PC-9 (cell line): Measurements from ENCODE around the gene C13orf42. TPM values are rescaled to one million over a fixed set of nuclear protein-coding genes. Genes with fewer than 3 reads are reported as not detected.

Experiments
- BruUV-seq: library from RNA; stranded (reverse); fragments of 400-500 nt; replicated peaks from 2 replicates; lab custom pipeline; 2021; lab: Mats Ljungman, UMichigan
- CTCF ChIA-PET: fragments of 300-600 bp; sonication (Branson Sonifier 250); formaldehyde crosslinking; loops from one replicate; lab custom pipeline; 2022; ENCODE audit warnings: antibody characterized with exemption; lab: Charles Lee
- POLR2A ChIA-PET: fragments of 300-600 bp; sonication (Branson Sonifier 250); formaldehyde crosslinking; loops from one replicate; lab custom pipeline; 2022; ENCODE audit warnings: antibody characterized with exemption; ENCODE audit not compliant: unreplicated experiment; lab: Charles Lee
- DNase-seq, 2 experiments: peaks; one replicate each; pipeline versions ENCODE4 v3.0.0 to v3.0.0-alpha.2; 2015 to 2022; ENCODE audit warnings: mixed read lengths in 1 of 2
- H2AFZ ChIP-seq: fragments of 200-600 bp; sonication (generic); 2 replicates; pipeline ENCODE4 v1.8.1; 2017; ENCODE audit warnings: antibody characterized with exemption
- H3F3A ChIP-seq: fragments of 200-600 bp; sonication (generic); 2 replicates; pipeline ENCODE4 v1.8.1; 2017; ENCODE audit warnings: antibody characterized with exemption, mild to moderate bottlenecking, low read depth; ENCODE audit not compliant: insufficient read depth
- H3K27ac ChIP-seq: fragments of 200-600 bp; sonication (generic); 2 replicates; pipeline ENCODE4 v1.6.1; 2016; ENCODE audit warnings: mixed run types
- H3K27me3 ChIP-seq: fragments of 200-600 bp; sonication (generic); 2 replicates; pipeline ENCODE4 v1.6.1; 2016; ENCODE audit warnings: low read depth, mixed run types; ENCODE audit not compliant: insufficient read depth
- H3K36me3 ChIP-seq: fragments of 200-600 bp; sonication (generic); 2 replicates; pipeline ENCODE4 v1.6.1; 2016; ENCODE audit warnings: low read depth, mixed run types
- H3K4me1 ChIP-seq: fragments of 200-600 bp; sonication (generic); replicated peaks from 2 replicates; pipeline ENCODE4 v1.6.1; 2016; ENCODE audit warnings: mixed run types; ENCODE audit not compliant: insufficient read depth
- H3K4me2 ChIP-seq: fragments of 200-600 bp; sonication (generic); 2 replicates; pipeline ENCODE4 v1.6.1; 2017; ENCODE audit warnings: mixed run types
- H3K4me3 ChIP-seq: fragments of 200-600 bp; sonication (generic); 2 replicates; pipeline ENCODE4 v1.6.1; 2016; ENCODE audit warnings: mixed run types
- H3K79me2 ChIP-seq: fragments of 200-600 bp; sonication (generic); 2 replicates; pipeline ENCODE4 v1.6.1; 2017; ENCODE audit warnings: low read depth, mixed run types
- H3K9me2 ChIP-seq: fragments of 200-600 bp; sonication (generic); 2 replicates; pipeline ENCODE4 v1.8.1; 2017; ENCODE audit warnings: mild to moderate bottlenecking; ENCODE audit not compliant: insufficient read depth
- H3K9me3 ChIP-seq: fragments of 200-600 bp; sonication (generic); 2 replicates; pipeline ENCODE4 v1.8.1; 2016; ENCODE audit warnings: low read depth; ENCODE audit not compliant: insufficient read depth
- H4K20me1 ChIP-seq: fragments of 200-600 bp; sonication (generic); 2 replicates; pipeline ENCODE4 v1.8.1; 2017; ENCODE audit not compliant: insufficient read depth
- CTCF ChIP-seq: fragments of 200-600 bp; sonication (generic); conservative IDR thresholded peaks from 2 replicates; pipeline ENCODE4 v1.6.1; 2017; ENCODE audit warnings: mixed run types, antibody characterized with exemption, mild to moderate bottlenecking, moderate library complexity
- EZH2 ChIP-seq: fragments of 200-600 bp; sonication (generic); IDR thresholded peaks from 2 replicates; pipeline ENCODE4 v1.8.0; 2017; ENCODE audit warnings: antibody characterized with exemption, low read depth
- intact Hi-C: fragments of 100-400 bp; cut with micrococcal nuclease; formaldehyde crosslinking; loops from one replicate; pipeline ENCODE4 v1.10.0; 2022; ENCODE audit not compliant: unreplicated experiment
- total RNA-seq: library from RNA; stranded (reverse); gene quantifications from 2 replicates; pipeline ENCODE4 v1.2.3, GENCODE V29; 2021

C13orf42 gene
- total RNA-seq, 1 experiment from 2014 or later = not detected

- DNase-seq = no peak
- no peaks in the 10 kb centered on the region for H3K79me2 ChIP-seq
- no peak for TF ChIP-seq CTCF
- no peak for TF ChIP-seq EZH2
- no peak overlapping the region for H3K4me2 ChIP-seq
- POLR2A ChIA-PET = no interaction called here
- H3F3A ChIP-seq = no peaks in the 10 kb centered on the region
- no TSS peak for BruUV-seq
- H4K20me1 ChIP-seq = no peaks in the 10 kb centered on the region
- peaks cover 6% of the 10 kb centered on the region; the same call in 1 of the 2 replicates for H3K9me3 ChIP-seq
- CTCF ChIA-PET = no interaction called here
- no peaks in the 10 kb centered on the region for H3K36me3 ChIP-seq
- H3K9me2 ChIP-seq = no peaks in the 10 kb centered on the region; the same call in 1 of the 2 replicates
- H3K4me1 ChIP-seq = no peaks in the 10 kb centered on the region
- intact Hi-C loops = no loop called here
- H3K4me3 ChIP-seq = no peak overlapping the region
- no peak overlapping the region for H3K27ac ChIP-seq
- peaks cover 13% of the 10 kb centered on the region for H3K27me3 ChIP-seq
- H2AFZ ChIP-seq = no peak overlapping the region
Observed at GRCh38 chr13:51134763-51135365, 23.8 kb upstream of the C13orf42 start.

- BruUV-seq = no TSS peak
- TF ChIP-seq EZH2 (no peak), CTCF (no peak)
- no peak overlapping the region for H2AFZ ChIP-seq
Observed at GRCh38 chr13:51130348-51130747, 19.3 kb upstream of the C13orf42 start.

GRCh38 chr13:51125495-51126226, 14.6 kb upstream of the C13orf42 start:
- peaks cover 6% of the 10 kb centered on the region; the same call in 1 of the 2 replicates for H3K9me3 ChIP-seq
- no TSS peak for BruUV-seq
- ChIA-PET POLR2A (interaction anchor here (0.5 to 0.6 kb wide), 2 partner anchors 327 to 707 kb away, joined by 3 to 20 read pairs; partner anchors contain the start of gene INTS6), CTCF (interaction anchor here (0.6 to 2.1 kb wide), 6 partner anchors 17 to 1227 kb away, joined by 3 to 21 read pairs (median 6); no protein-coding TSS in a partner anchor)
- DNase-seq = peak in 1 of 2 experiments; percentile 41
- intact Hi-C loops = loop anchor here (1.0 to 5.0 kb wide), 3 partner anchors 161 to 1003 kb away; partner anchors contain the start of genes DHRS12 and NEK5
- TF ChIP-seq CTCF (peak; percentile 78), EZH2 (no peak)
- H3K4me1 ChIP-seq = no peaks in the 10 kb centered on the region
- no peaks in the 10 kb centered on the region for H4K20me1 ChIP-seq
- peaks cover 19% of the 10 kb centered on the region; the same call in 1 of the 2 replicates for H3K27me3 ChIP-seq
- no peaks in the 10 kb centered on the region for H3K79me2 ChIP-seq
- H3K9me2 ChIP-seq = no peaks in the 10 kb centered on the region
- no peak overlapping the region for H2AFZ ChIP-seq
- no peaks in the 10 kb centered on the region for H3K36me3 ChIP-seq
- H3K4me3 ChIP-seq = no peak overlapping the region
- no peaks in the 10 kb centered on the region for H3F3A ChIP-seq
- H3K4me2 ChIP-seq = no peak overlapping the region
- no peak overlapping the region for H3K27ac ChIP-seq

More at GRCh38 chr13:51130348-51130747, 19.3 kb upstream of the C13orf42 start:
- no peak overlapping the region for H3K4me2 ChIP-seq
- H3K27ac ChIP-seq = no peak overlapping the region
- H3K4me1 ChIP-seq = no peaks in the 10 kb centered on the region
- H3K9me3 ChIP-seq = peaks cover 6% of the 10 kb centered on the region; the same call in 1 of the 2 replicates
- H3F3A ChIP-seq = no peaks in the 10 kb centered on the region
- CTCF ChIA-PET = no interaction called here
- DNase-seq = no peak
- no peaks in the 10 kb centered on the region; the same call in 1 of the 2 replicates for H3K27me3 ChIP-seq
- intact Hi-C loops = no loop called here
- POLR2A ChIA-PET = no interaction called here
- no peak overlapping the region for H3K4me3 ChIP-seq
- H4K20me1 ChIP-seq = no peaks in the 10 kb centered on the region
- H3K36me3 ChIP-seq = no peaks in the 10 kb centered on the region
- no peaks in the 10 kb centered on the region for H3K9me2 ChIP-seq
- no peaks in the 10 kb centered on the region for H3K79me2 ChIP-seq
